Measurements from ENCODE around the gene GJC2.

The GJC2 gene

GRCh38 chr1:228197555-228198147, 47.9 kb downstream of the GJC2 start:
- no peak for FAIRE-seq

DNA sequence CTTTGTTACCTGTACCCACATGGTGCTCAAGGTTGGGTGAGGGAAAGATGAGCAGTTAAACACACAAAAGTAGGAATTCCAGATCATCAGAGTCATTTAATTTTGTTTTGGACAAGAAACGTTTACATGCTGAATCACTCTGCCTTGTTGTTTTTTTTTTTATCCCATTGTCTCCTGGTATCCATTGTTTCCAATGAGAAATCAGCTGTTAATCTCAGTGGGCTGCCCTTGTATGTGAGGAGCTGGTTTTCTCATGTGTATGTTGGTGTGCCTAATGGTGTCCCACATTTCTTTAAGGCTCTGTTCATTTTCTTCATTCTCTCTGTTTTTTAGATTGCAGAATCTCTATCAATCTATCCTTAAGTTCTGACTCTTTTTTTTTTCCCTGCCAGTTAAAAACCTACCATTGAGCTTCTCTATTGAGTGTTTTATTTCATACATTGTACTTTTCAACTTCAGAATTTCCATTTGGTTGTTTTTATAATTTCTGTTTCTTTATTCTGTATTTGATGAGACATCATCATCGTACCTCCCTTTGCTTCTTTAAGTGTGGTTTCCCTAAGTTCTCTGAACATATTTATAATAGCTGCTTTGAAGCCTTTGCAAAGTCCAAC, 49.4 kb downstream of the GJC2 start:
- FAIRE-seq, result no peak

DNA sequence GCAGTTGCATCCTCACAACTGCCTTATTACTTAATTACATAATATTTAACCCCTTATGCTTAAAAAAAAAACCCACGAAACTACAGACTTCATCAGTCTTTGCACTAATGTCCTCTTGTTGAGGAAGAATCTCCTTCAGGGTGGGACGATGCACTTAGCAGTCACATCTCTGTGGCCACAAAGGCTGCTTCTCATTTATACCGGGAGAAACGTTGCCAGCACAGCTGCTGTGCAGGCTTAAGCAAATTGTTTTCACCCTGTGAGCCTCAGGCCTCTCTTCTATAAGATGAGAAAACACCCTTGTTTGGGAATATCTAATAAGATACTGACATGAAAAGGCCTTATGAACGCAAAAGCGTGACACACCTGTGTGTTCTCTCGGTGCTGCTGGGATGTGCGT, 55.2 kb downstream of the GJC2 start:
- no peak for FAIRE-seq

DNA sequence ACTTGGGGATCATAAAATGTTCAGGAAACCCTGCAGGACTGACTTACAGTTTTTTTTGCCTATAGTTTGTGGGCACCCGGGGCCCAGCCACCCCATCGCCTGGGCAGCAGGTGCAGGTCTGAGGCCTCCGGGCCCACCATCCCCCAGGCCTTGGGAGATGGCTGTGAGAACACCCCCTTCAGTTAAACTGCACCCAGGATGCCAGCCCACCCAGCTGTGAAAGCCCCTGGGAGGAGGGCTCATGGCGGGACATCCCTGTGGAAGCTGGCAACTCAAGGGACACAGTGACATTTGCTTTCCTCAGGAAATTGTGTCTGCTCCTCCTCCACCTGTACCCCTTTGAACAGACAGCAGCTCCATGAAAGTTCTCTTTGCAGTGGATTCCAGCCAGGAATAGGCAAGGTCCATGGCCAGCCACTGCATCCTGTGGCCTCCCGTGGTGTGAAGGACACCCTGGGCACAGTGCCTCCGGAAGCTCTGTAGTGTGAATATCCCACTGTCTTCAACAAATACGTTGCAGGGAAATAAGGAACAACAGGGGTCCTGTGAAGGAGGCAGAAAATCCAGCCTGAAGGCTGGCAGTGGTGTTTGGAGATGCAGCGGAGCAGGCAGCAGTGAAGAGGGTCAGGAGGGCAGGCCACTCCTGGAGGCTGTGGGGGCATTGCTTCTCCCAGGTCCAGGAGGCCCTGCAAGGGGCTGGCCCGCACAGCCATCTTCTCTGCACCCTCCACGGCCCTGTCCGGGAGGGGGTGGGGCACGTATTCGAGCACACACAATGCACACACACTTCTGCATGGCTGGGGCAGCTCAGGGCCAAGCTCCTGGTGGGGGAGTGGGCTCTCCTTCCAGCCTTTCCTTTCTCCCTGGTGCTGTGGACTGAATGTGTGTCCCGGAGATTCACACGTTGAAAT, 56.1 kb downstream of the GJC2 start:
- no peak for FAIRE-seq

- no peak for FAIRE-seq
Measured at GRCh38 chr1:228206582-228207351, 57.0 kb downstream of the GJC2 start.

GRCh38 chr1:228207381-228207810, 57.7 kb downstream of the GJC2 start:
- FAIRE-seq, result no peak

DNA sequence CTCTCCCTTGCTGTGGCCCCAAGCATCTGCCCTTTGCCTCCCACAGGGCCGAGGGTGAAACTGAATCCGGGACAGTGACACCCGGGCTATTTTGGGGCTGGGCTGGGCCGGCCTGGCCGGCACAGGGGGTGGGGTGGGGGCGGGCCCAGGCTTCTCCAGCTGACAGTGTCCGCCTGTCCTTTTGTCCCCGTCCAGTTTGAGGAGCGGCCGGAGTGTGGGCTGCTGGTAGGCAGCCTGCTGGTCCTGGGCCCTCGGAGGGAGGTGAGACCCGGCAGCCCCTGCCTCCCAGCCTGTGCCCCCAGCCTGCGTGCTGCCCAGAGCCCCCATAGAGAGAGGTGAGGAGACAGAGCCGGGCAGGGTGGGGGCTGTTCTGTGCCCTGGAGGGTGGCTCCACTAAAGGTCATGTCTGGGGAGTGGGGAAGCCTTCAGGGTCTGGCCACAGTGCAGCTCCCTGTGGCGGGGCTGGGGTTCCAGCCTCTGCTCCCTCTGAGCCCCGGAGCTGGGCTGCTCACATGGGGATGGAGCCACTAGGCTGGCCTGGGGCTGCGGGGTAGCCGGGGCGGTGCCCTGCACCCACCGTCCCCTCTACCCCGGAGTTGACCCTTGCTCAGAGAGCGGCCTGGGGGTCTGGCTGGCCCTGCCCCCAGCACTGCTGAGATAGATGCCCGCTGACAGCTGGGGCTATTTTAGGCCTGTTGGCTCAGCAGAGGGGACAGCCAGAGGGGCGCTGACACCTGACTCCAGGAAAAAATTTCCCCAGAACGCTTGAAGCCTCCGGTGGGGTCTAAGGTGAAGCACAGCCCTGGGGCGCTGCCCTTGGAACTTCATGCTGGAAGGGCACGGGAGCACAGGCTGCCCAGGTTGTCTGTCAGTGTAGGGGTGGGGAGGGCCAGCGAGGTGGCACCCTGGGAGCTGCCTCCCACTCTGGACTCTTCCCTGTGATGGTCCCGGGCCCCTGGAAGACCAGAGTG, 58.4 kb downstream of the GJC2 start, which contains the start of gene OBSCN:
Gene OBSCN (plus strand): TSS at position 194 of the 971 bp plus-strand sequence. CDS start 3,740 bp downstream, outside the sequence.
- FAIRE-seq, result no peak

DNA sequence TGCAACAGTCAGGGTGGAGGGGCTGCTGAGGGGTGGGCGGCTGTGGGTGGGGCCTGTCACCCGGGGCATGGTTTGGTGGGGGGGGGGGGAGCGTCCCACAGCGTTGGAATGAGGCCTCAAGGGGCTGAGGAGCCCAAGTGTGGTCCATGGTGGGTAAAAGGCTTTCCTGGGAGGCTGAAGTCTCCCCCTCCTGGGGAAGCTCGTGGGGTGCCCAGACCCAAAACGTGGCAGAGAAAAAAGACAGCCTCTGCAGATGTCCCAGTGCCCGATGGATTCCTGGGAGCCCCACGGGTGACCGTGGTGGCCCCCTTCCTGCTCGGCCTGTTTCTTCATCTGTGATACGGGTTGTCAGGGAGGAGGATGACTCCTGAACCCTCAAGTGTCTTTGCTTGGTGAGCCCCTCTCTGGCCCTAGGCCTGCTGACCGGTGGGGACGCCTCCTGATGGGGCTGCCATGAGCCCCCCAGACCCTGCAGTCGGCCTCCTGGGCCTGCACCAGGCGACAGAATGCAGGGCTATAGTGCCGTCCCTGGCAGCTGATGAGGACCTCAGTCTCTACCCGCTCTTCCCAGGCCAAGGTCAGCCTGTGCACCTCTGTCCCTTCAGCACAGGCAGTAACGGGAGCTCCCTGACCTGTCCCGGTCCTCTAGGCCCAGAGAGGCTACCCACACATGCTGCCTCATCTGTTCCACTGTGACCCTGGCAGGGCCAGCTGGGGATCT, 59.3 kb downstream of the GJC2 start:
- no peak for FAIRE-seq
